Osteoblast (primary cell): ENCODE results near the gene IQUB. TPM values are rescaled to one million over a fixed set of nuclear protein-coding genes. Genes with fewer than 3 reads are reported as not detected.

ENCODE experiments used
- DNase-seq: peaks from one replicate; pipeline ENCODE4 v3.0.0; 2011; ENCODE audit warnings: low spot score, mixed read lengths; ENCODE audit not compliant: insufficient read length; ENCODE audit errors: missing footprints
- H2AFZ ChIP-seq: 2 replicates; pipeline ENCODE4 v1.6.0; 2011; ENCODE audit warnings: mild to moderate bottlenecking, low read length
- H3K27ac ChIP-seq: 2 replicates; pipeline ENCODE4 v1.5.1; 2011; ENCODE audit warnings: mild to moderate bottlenecking, low read depth, low read length, moderate library complexity
- H3K27me3 ChIP-seq: 2 replicates; pipeline ENCODE4 v1.6.0; 2012; ENCODE audit warnings: mild to moderate bottlenecking, control low read depth, inconsistent platforms, low read length, moderate library complexity; ENCODE audit not compliant: insufficient read depth
- H3K36me3 ChIP-seq: 2 replicates; pipeline ENCODE4 v1.5.1; 2011; ENCODE audit warnings: mild to moderate bottlenecking, low read length, control low read depth, moderate library complexity; ENCODE audit not compliant: insufficient read depth
- H3K4me1 ChIP-seq: 2 replicates; pipeline ENCODE4 v1.5.1; 2011; ENCODE audit warnings: mild to moderate bottlenecking, low read length, control low read depth, moderate library complexity; ENCODE audit not compliant: insufficient read depth
- H3K4me2 ChIP-seq: 2 replicates; pipeline ENCODE4 v1.6.0; 2011; ENCODE audit warnings: mild to moderate bottlenecking, low read length; ENCODE audit not compliant: insufficient read depth
- H3K4me3 ChIP-seq: fragments of 200-600 bp; sonication (generic); 3 replicates; pipeline ENCODE4 v1.5.1; 2012; ENCODE audit warnings: mild to moderate bottlenecking, low read length, inconsistent platforms; ENCODE audit not compliant: insufficient read depth
- H3K79me2 ChIP-seq: 2 replicates; pipeline ENCODE4 v1.6.0; 2012; ENCODE audit warnings: mild to moderate bottlenecking, low read length, control low read depth, inconsistent platforms; ENCODE audit not compliant: insufficient read depth
- H3K9me3 ChIP-seq: 2 replicates; pipeline ENCODE4 v1.5.1; 2011; ENCODE audit warnings: low read depth, low read length, control low read depth
- H4K20me1 ChIP-seq: 2 replicates; pipeline ENCODE4 v1.6.0; 2012; ENCODE audit warnings: mild to moderate bottlenecking, low read length, control low read depth; ENCODE audit not compliant: insufficient read depth
- CTCF ChIP-seq: IDR thresholded peaks from 2 replicates; pipeline ENCODE4 v1.5.1; 2011; ENCODE audit warnings: mild to moderate bottlenecking, low read depth, low read length, moderate library complexity; ENCODE audit errors: extremely low read depth
- total RNA-seq: library from RNA; depleted of rRNA; stranded (reverse); fragments of >200 nt; gene quantifications from 2 replicates; pipeline ENCODE4 v1.2.3, GENCODE V29; 2012

IQUB gene
- total RNA-seq, 1 donor, result 0.72 TPM

- Histone ChIP-seq H3K4me3 (no peak overlapping the region), H3K4me2 (no peak overlapping the region), H3K36me3 (no peaks in the 10 kb centered on the region), H3K79me2 (no peaks in the 10 kb centered on the region), H3K4me1 (peaks cover 18% of the 10 kb centered on the region), H4K20me1 (no peaks in the 10 kb centered on the region), H3K27ac (no peak overlapping the region), H3K9me3 (no peaks in the 10 kb centered on the region), H2AFZ (no peak overlapping the region), H3K27me3 (no peaks in the 10 kb centered on the region)
- no peak for DNase-seq
- TF ChIP-seq CTCF, result no peak
Measured at GRCh38 chr7:123539871-123540270, 5.5 kb upstream of the IQUB start.

DNA sequence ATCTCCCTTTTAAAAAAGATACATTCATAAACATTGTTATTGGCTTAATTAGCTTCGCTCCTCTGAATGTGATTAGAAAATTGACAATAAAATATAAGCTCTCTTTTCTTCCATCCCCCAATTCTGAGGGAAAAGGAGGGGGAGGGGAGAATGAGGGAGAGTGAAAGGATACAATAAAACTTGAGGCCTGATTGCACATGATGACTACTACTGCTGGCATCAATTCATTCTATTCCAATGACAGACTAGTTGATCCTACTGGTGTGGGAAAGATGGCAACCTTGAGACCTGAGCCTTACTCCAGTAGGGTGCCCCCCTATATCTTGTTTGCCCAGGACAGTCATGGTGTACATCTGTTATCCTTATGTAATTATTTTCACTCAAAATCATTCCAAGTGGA, 4.5 kb upstream of the IQUB start:
- Histone ChIP-seq H3K9me3 (no peaks in the 10 kb centered on the region), H4K20me1 (no peaks in the 10 kb centered on the region), H3K79me2 (no peaks in the 10 kb centered on the region), H2AFZ (no peak overlapping the region), H3K4me3 (no peak overlapping the region), H3K36me3 (no peaks in the 10 kb centered on the region), H3K27me3 (peaks cover 3% of the 10 kb centered on the region), H3K27ac (peak overlapping the region; percentile 66), H3K4me2 (peak overlapping the region; percentile 68), H3K4me1 (peaks cover 21% of the 10 kb centered on the region)
- TF ChIP-seq CTCF, result no peak
- no peak for DNase-seq

GRCh38 chr7:123538189-123538714, 3.9 kb upstream of the IQUB start:
- Histone ChIP-seq H4K20me1 (no peaks in the 10 kb centered on the region), H3K4me3 (peak overlapping the region; percentile 46), H3K4me2 (peak overlapping the region; percentile 68), H3K79me2 (no peaks in the 10 kb centered on the region), H2AFZ (peak overlapping the region; percentile 26), H3K36me3 (no peaks in the 10 kb centered on the region), H3K9me3 (no peaks in the 10 kb centered on the region), H3K27ac (peak overlapping the region; percentile 66), H3K4me1 (peaks cover 21% of the 10 kb centered on the region), H3K27me3 (peaks cover 9% of the 10 kb centered on the region)
- no peak for TF ChIP-seq CTCF
- DNase-seq, result peak; percentile 32

DNA sequence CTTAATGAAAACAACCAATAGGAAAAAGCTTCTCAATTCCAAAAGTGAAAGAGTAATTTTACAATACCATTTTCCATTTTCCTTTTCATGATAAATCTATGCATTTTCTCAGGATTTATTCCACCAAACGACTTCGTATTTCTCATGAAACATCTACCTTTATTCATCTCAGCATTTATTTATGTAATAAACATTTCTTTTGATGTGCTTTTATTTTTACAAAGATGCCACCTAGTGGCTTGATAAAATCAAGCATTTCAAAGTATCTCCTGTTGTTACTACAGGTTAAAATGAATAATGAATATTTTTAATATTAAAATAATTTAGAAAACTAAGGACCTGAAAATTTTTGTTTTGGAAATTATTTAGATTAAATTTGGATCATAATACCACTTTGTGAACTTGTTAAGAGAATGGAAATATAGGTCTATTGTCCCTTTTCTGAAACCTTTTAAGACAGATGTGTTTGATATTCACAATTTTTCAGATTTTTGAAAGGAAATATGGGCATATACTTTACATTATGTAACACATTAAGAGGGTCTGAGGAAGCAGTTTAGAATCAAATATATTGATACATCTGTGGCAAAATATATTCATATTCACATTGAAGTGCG, 2.7 kb upstream of the IQUB start:
- peak; percentile 59 for TF ChIP-seq CTCF
- no peaks in the 10 kb centered on the region for H3K79me2 ChIP-seq
- no peaks in the 10 kb centered on the region for H3K36me3 ChIP-seq
- peak overlapping the region; percentile 66 for H3K27ac ChIP-seq
- no peak for DNase-seq
- peaks cover 21% of the 10 kb centered on the region for H3K4me1 ChIP-seq
- peaks cover 13% of the 10 kb centered on the region for H3K27me3 ChIP-seq
- no peaks in the 10 kb centered on the region for H4K20me1 ChIP-seq
- H3K9me3 ChIP-seq, result no peaks in the 10 kb centered on the region
- H3K4me2 ChIP-seq, result no peak overlapping the region
- H3K4me3 ChIP-seq, result no peak overlapping the region
- no peak overlapping the region for H2AFZ ChIP-seq
